AG10803 (cell line): ENCODE measurements around the gene UVRAG.
"Not testable (repeated sequence)": the region's sequence is repeated elsewhere in the genome, so short reads cannot be mapped to it uniquely, and the experiment has no call there.

Experiments
- DNase-seq: peaks from one replicate; pipeline ENCODE4 v3.0.0; 2010; ENCODE audit warnings: low read depth
- H3K4me3 ChIP-seq: 2 replicates; pipeline ENCODE4 v1.5.1; 2011; ENCODE audit warnings: mild to moderate bottlenecking, low read length, control low read depth
- CTCF ChIP-seq: conservative IDR thresholded peaks from 2 replicates; pipeline ENCODE4 v1.5.1; 2011; ENCODE audit warnings: mild to moderate bottlenecking, low read length, control low read depth, inconsistent platforms

The UVRAG gene

GRCh38 chr11:75868990-75869389 is 54.0 kb downstream of the UVRAG start:
- no peak overlapping the region for H3K4me3 ChIP-seq
- no peak for DNase-seq
- TF ChIP-seq CTCF: no peak

GRCh38 chr11:75869661-75870455 is 54.8 kb downstream of the UVRAG start:
- DNase-seq: no peak
- no peak for TF ChIP-seq CTCF
- H3K4me3 ChIP-seq: no peak overlapping the region

GRCh38 chr11:75872887-75873416 is 57.9 kb downstream of the UVRAG start:
- no peak for DNase-seq
- H3K4me3 ChIP-seq: no peak overlapping the region
- TF ChIP-seq CTCF: no peak

GRCh38 chr11:75873417-75874221 is 58.6 kb downstream of the UVRAG start:
- H3K4me3 ChIP-seq: no peak overlapping the region
- no peak for TF ChIP-seq CTCF
- DNase-seq: no peak

- no peak for TF ChIP-seq CTCF
- no peak overlapping the region for H3K4me3 ChIP-seq
- no peak for DNase-seq
Measured at GRCh38 chr11:75874684-75875341, 59.8 kb downstream of the UVRAG start.

GRCh38 chr11:75877327-75877726 is 62.3 kb downstream of the UVRAG start:
- H3K4me3 ChIP-seq, DNase-seq: not testable (repeated sequence)

GRCh38 chr11:75877931-75878330 is 62.9 kb downstream of the UVRAG start:
- DNase-seq, H3K4me3 ChIP-seq: not testable (repeated sequence)
